NCI-H1436 treated with DMSO at 0.1 percent for 48 hours (cell line): Measurements from ENCODE around the gene GASK1A.
A peak's percentile ranks its signal among the peaks of the same experiment; 100 is the strongest.
"Not testable (repeated sequence)": the region's sequence is repeated elsewhere in the genome, so short reads cannot be mapped to it uniquely, and the experiment has no call there.

Experiments used
- DNase-seq: peaks from one replicate; lab custom pipeline; 2025; lab: John Stamatoyannopoulos, UW

Gene GASK1A

GRCh38 chr3:42979044-42979972 lies at the start of gene GASK1A:
Gene GASK1A (plus strand): TSS chr3:42979311. CDS start chr3:42979643, 332 bp downstream.
- DNase-seq: no peak

DNA sequence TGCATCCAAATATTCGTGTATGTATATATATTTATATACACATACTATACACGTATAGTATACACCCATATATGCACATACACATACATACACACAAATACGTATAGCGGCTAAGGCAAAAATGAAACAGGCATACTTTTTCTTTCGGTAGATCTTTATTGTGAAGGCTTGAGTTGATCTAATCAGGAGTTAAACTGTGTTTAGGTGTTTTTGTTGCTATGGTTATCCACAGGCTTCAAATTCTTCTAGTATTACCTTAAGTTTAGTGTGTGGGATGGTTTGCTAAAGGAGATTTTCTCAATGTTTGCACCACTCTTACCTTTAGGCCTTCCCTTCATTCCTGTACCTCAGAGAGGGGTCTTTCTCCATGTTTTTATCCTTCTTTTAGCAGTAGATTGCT lies 45.0 kb upstream of the GASK1A start:
- DNase-seq: no peak

- DNase-seq: no peak
These were observed 44.2 kb upstream of the GASK1A start for GRCh38 chr3:42934910-42935309.

DNA sequence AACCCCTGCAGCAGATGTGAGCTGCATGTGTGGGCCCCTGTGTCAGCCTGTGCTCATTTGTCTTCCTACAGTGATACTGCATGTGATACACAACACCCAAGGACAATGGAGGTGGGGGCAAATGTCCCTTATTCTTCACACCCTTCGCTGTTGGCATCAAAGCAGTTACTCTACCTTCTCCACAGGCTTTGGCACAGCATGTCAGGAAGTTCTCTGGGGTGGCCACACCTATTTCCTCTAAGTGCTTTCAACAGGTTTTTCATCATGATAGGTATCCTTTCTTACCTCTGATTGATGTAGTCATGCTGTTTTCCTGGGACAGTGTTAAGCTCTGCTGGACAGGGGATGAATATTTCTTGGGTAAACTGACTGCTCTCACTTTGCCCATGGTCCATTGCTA lies 43.6 kb upstream of the GASK1A start:
- DNase-seq: no peak

GRCh38 chr3:42936157-42936981 lies 42.7 kb upstream of the GASK1A start:
- peak; percentile 22 for DNase-seq

DNA sequence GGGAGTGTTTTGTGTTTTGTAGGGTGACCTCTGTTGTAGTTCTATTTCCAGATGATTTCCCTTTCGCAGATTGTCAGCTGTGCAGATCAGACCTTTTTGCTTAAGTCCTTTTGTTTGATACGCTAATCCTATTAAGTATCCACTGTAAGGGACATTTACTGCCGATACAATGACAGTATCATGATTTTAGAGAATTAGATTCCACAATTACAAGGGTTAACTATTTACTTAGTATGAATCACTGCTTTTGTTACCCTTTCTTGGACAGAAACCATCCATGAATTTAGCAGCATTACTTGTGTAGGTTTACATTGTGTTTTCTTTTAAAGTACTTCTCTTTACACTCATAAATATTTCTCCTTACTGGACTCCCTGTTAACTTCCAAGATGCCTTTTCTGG lies 41.8 kb upstream of the GASK1A start:
- DNase-seq: no peak

DNA sequence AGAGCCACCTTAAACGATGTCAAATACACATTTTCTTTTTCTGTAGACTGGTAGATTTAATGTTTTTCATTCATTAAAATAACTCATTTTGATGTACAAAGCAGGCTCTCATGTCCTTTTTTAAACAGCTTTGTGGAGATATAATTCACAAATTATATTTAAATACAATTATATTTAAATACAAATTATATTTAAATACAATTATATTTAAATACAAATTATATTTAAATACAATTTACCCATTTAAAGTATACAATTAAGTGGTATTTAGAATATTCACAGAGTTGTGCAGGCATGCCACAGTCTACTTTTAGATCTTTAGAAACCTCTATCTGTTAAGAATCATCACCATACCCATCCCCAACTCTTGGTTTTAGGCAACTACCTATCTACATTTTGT lies 36.4 kb upstream of the GASK1A start:
- no peak for DNase-seq

GRCh38 chr3:42946050-42946449 lies 33.1 kb upstream of the GASK1A start:
- no peak for DNase-seq

DNA sequence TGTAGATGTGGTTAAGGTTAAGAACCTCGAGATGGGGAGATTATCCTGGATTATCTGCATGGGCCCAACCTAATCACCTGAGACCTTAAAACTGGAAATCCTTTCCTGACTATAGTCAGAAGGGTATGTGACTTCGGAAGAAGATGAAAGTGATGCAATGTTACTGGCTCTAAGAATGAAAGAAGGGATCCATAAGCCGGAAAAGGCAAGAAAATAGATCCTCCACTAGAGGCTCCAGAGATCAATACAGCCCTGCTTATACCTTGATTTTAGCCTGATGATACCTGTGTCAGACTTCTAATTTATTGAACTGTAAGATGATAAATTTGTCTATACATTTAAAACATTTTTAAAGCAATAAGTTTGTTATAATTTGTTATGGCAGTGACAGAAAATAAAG lies 21.5 kb upstream of the GASK1A start:
- no peak for DNase-seq

GRCh38 chr3:42960282-42960681 lies 18.8 kb upstream of the GASK1A start:
- no peak for DNase-seq

DNA sequence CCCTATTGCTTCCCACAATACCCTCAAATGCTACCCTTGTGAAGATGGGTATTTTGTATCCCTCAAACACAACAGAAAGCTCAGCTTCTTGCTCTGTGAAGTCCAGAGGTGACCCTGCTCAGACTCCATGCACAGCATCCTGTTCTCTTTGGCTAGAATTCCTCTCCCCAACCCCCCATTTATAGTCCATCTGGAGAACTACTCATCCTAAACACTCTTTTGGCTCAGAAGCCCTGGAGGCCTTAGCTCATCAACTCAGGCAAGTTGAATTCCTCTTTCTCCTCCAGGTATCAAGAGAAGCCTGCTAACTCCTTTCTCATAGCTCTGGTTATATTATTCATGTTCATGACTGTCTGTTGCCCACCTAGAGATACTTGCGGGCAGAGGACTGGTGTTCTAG lies 18.3 kb upstream of the GASK1A start:
- no peak for DNase-seq

DNA sequence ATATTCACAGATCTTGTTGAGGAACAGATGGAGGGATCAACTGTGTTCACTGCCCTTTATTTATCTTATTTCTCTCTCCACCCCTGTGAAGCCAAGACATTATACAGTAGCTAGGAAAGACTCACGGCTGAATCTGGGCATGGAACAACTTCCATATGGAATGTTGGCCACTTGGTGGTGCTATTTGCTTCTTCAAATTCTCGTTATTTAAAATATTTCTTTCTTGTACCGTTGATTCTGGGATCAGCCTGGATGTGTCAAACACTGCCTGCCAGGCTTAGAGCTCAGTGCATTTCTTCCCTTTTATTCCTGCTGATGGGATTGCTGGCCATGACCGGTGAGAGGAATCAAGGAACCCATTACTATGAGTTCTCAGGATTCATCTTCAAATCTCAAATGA lies 17.5 kb upstream of the GASK1A start:
- DNase-seq: no peak

GRCh38 chr3:42963269-42963668 lies 15.8 kb upstream of the GASK1A start:
- DNase-seq: no peak

- no peak for DNase-seq
These were observed 14.8 kb upstream of the GASK1A start for GRCh38 chr3:42964266-42964665.

DNA sequence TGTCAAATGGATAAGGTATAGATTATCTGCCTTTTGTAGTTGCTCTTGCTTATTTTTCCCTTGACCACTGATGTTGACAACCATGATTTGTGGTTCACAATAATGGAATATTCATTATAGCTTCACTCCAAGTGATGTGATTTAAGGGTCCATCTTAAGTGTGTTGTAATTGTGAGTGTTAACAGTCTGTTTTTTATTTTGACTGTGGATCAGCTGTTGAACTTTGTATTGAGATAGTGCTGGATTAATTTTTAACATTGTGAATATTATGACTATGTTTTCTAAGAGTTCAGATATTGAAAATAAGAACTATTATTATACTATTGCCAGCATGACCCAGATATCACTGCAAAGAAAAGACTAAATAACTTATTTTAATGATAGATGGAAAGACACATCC lies 8.6 kb upstream of the GASK1A start:
- DNase-seq: no peak

DNA sequence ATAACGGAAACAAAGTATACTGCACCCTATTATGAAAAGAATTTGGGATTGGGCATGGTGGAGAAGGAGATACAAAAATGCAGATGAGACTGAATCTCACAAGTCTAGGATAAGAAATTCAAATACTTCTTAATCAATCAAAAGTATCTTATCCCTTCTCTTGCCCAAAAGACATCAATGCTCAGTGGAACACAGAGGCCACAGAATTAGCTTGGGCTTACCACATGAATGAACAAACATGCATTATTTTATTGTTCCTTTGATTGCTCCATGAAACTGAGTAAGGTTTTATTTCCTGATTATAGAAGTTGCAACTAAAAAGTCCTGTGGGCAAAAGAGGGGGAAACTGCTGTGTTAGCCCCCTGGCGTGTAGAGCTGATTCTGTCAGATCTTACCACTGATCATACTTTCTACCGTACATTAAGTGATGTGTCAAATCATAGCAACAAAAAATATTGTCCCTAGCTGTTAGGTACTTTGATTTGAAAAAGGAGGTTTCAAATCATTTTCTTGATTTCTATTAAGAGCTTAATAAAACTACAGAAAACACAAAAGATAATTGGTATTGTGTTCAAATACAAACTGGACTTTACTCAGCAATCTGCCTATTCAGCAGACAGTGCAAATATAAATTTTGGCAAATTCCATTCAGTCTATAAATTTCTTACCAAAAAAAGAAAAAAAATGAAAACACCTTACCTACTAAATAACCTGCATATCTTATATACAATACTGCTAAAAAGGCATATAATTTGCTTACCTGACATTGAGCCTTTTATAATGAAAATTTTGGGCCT lies 7.9 kb upstream of the GASK1A start:
- DNase-seq: no peak

DNA sequence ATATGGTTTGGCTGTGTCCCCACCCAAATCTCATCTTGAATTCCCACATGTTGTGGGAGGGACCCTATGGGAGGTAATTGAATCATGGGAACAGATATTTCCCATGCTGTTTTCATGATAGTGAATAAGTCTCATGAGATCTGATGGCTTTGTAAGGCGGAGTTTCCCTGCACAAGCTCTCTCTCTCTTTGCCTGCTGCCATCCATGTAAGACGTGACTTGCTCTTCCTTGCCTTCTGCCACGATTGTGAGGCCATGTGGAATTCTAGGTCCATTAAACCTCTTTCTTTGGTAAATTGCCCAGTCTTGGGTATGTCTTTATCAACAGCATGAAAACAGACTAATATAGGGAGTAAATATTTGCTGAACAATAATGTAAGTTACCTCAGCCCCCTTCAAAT lies 4.2 kb upstream of the GASK1A start:
- DNase-seq: not testable (repeated sequence)

- no peak for DNase-seq
These were observed 3.7 kb upstream of the GASK1A start for GRCh38 chr3:42975456-42975855.

- no peak for DNase-seq
These were observed 3.2 kb upstream of the GASK1A start for GRCh38 chr3:42975955-42976354.

DNA sequence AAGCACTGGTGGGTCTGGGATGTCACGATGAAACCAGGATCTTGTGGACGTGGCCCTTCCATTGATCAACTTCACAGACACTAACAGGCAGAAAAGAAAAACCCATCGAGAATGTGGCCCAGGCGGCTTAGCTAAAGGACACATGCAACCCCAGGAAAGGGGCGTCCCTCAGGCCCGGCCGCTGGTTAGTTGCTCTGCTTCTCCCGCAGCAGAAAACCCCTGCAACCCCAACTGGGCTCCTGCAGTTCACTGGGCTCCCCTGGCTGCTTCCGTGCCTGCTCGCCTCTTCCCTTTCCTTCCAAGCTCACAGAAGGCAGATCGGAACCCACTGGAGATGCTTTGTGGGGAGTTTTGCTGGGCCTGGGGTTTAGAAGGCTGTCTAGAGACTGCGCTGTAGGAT lies 1.1 kb downstream of the GASK1A start:
- DNase-seq: no peak

GRCh38 chr3:42980909-42981308 lies 1.8 kb downstream of the GASK1A start:
- DNase-seq: no peak
